NOMO-1 treated with DMSO at 0.1 percent for 48 hours (cell line): ENCODE data around the gene ADRB1.

ENCODE experiments used
- DNase-seq: peaks from one replicate; lab custom pipeline; 2025; ENCODE audit not compliant: unreplicated experiment; lab: John Stamatoyannopoulos, UW

The ADRB1 gene

GRCh38 chr10:114052255-114052654, 8.6 kb downstream of the ADRB1 start:
- no peak for DNase-seq

- no peak for DNase-seq
Measured at GRCh38 chr10:114053946-114054345, 10.3 kb downstream of the ADRB1 start.

GRCh38 chr10:114057855-114058254, 14.2 kb downstream of the ADRB1 start:
- DNase-seq, result peak; percentile 64

- no peak for DNase-seq
Measured at GRCh38 chr10:114058297-114058696, 14.6 kb downstream of the ADRB1 start.

- DNase-seq, result peak; percentile 12
Measured at GRCh38 chr10:114059561-114059960, 15.9 kb downstream of the ADRB1 start.

- peak; percentile 80 for DNase-seq
Measured at GRCh38 chr10:114060456-114060855, 16.8 kb downstream of the ADRB1 start.

- DNase-seq, result peak; percentile 86
Measured at GRCh38 chr10:114061148-114061547, 17.5 kb downstream of the ADRB1 start.

- peak; percentile 92 for DNase-seq
Measured at GRCh38 chr10:114061789-114062188, 18.1 kb downstream of the ADRB1 start.

- DNase-seq, result peak; percentile 61
Measured at GRCh38 chr10:114064151-114065048, 20.7 kb downstream of the ADRB1 start.

- no peak for DNase-seq
Measured at GRCh38 chr10:114065049-114065435, 21.4 kb downstream of the ADRB1 start.

- peak; percentile 9 for DNase-seq
Measured at GRCh38 chr10:114068054-114068707, 24.5 kb downstream of the ADRB1 start.

- DNase-seq, result peak; percentile 73
Measured at GRCh38 chr10:114070710-114071109, 27.0 kb downstream of the ADRB1 start.

- peak; percentile 28 for DNase-seq
Measured at GRCh38 chr10:114071178-114071577, 27.5 kb downstream of the ADRB1 start.

- DNase-seq, result peak; percentile 63
Measured at GRCh38 chr10:114073395-114074186, 29.9 kb downstream of the ADRB1 start.

- no peak for DNase-seq
Measured at GRCh38 chr10:114075093-114075492, 31.4 kb downstream of the ADRB1 start.

GRCh38 chr10:114077347-114077746, 33.7 kb downstream of the ADRB1 start:
- peak; percentile 48 for DNase-seq

GRCh38 chr10:114077815-114078219, 34.2 kb downstream of the ADRB1 start:
- no peak for DNase-seq

- no peak for DNase-seq
Measured at GRCh38 chr10:114078346-114078745, 34.7 kb downstream of the ADRB1 start.

GRCh38 chr10:114079421-114079820, 35.8 kb downstream of the ADRB1 start:
- no peak for DNase-seq

GRCh38 chr10:114081911-114082583, 38.4 kb downstream of the ADRB1 start:
- DNase-seq, result no peak

- no peak for DNase-seq
Measured at GRCh38 chr10:114083040-114083439, 39.4 kb downstream of the ADRB1 start.
